Aorta (tissue), 5 donors: ENCODE measurements around the gene CYP46A1. TPM values are rescaled to one million over a fixed set of nuclear protein-coding genes. Genes with fewer than 3 reads are reported as not detected.

Experiments
- ATAC-seq: fragments of 200-7000 bp; cut with Tn5 transposase; one replicate; pipeline ENCODE4 v1.9.1; 2022; ENCODE audit warnings: moderate library complexity; ENCODE audit not compliant: low FRiP score
- DNase-seq, 2 donors: peaks; one replicate each; pipeline ENCODE4 v3.0.0-alpha.2; 2020
- H3K27ac ChIP-seq, 2 donors: one replicate each; pipeline ENCODE4 v1.5.1; 2013; ENCODE audit warnings: low read length in 2 of 2, mild to moderate bottlenecking in 2 of 2, moderate library complexity in 2 of 2, control low read depth in 1 of 2, inconsistent platforms in 1 of 2, low read depth in 1 of 2
- H3K27me3 ChIP-seq, 2 donors: one replicate each; pipeline ENCODE4 v1.6.1; 2013; ENCODE audit warnings: control low read depth in 1 of 2, low read length in 1 of 2, mild to moderate bottlenecking in 1 of 2, moderate library complexity in 1 of 2; ENCODE audit not compliant: insufficient read depth in 2 of 2, control insufficient read depth in 1 of 2
- H3K36me3 ChIP-seq, 2 donors: one replicate each; pipeline ENCODE4 v1.6.1; 2013; ENCODE audit warnings: control low read depth in 1 of 2, low read length in 1 of 2, mild to moderate bottlenecking in 1 of 2; ENCODE audit not compliant: insufficient read depth in 2 of 2, control insufficient read depth in 1 of 2
- H3K4me1 ChIP-seq, 2 donors: one replicate each; pipeline ENCODE4 v1.6.1; 2013; ENCODE audit warnings: low read length in 2 of 2, control low read depth in 1 of 2, mild to moderate bottlenecking in 1 of 2, moderate library complexity in 1 of 2; ENCODE audit not compliant: insufficient read depth in 2 of 2, control insufficient read depth in 1 of 2
- H3K4me3 ChIP-seq, 2 donors: one replicate each; pipeline ENCODE4 v1.5.1; 2013; ENCODE audit warnings: low read length in 2 of 2, control low read depth in 1 of 2, mild to moderate bottlenecking in 1 of 2
- H3K9me3 ChIP-seq: one replicate; pipeline ENCODE4 v1.6.1; 2013; ENCODE audit warnings: mild to moderate bottlenecking, low read length; ENCODE audit not compliant: control insufficient read depth
- WGBS, 2 donors: extraction: QIAGEN DNeasy Blood & Tissue Kit; methylation state at CpG; one replicate each; pipeline ENCODE4 v1.1.7; 2013; 5-methylcytosine and 5-hydroxymethylcytosine counted together
- intact Hi-C, 2 donors: fragments of 100-400 bp; cut with DNase I; formaldehyde crosslinking; loops; one replicate each; pipeline versions ENCODE4 v1.14.2 to v1.15.0; 2022
- polyA plus RNA-seq, 2 donors: library from polyadenylated mRNA; stranded (reverse); fragments of 200-250 nt; gene quantifications; one replicate each; pipeline ENCODE4 v1.2.3, GENCODE V29; 2013
- total RNA-seq, 2 donors: library from RNA; stranded (reverse); fragmentation: NEBNext Ultra II Directional; extraction: Animal tissue kit (Norgen Biotek cat#: 25700); gene quantifications; one replicate each; pipeline ENCODE4 v1.2.1, GENCODE V29; 2021
- donor health status: healthy with polysubstance abuse.
- donor health status: Bipolar disorder and iron deficiency.
- donor health status: DM: no; HTN: no; CAD: no.
- donor health status: DM: no; HTN: no; CAD: no.
- donor health status: DM: yes; HTN: yes; CAD: no.

The CYP46A1 gene
- total and polyA plus RNA-seq, 4 donors = 0.68 to 3.7 (median 0.97) TPM; not detected in 1

DNA sequence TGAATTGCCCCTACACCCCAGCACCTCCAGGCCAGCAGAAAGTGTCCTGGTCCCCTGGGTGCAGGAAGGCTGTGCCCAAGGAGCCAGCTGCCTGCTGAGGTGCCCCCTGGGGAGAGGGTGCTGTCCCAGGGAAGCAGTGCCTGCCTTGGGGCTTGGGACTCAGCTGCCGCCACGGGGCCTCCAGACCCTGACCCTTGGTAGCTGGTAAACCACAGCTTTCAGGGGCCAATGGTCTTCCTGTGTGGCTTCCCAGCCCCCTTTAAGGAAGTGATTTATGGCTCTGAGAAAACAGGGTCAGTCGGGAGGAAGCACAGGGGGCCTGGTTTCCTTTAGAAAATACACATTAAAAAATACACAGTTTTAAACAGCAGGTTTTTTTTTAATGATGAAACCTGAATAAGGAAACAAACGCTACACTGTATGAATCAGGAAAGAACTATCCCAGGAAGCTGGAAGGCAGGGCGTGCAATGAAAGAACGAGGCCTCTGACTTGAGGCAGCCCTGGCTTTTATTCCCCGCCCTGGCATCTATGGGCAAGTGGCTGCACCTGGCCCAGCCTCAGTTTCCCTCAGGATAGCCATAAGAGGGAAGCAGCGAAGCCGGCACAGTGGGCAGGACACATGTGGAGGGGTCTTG is 68.5 kb downstream of the CYP46A1 start:
- peak; percentile 47 to 73 for DNase-seq
- Histone ChIP-seq H3K27me3 (no peaks in the 10 kb centered on the region), H3K27ac (peak overlapping the region in 1 of 2 donors; percentile 33), H3K36me3 (no peaks in the 10 kb centered on the region), H3K4me1 (peaks cover 0 to 3% of the 10 kb centered on the region in 2 donors), H3K9me3 (no peaks in the 10 kb centered on the region), H3K4me3 (no peak overlapping the region)
- intact Hi-C loops = no loop called here
- 46 to 51% methylated on average over 9 of the region's 9 CpGs for WGBS, 2 donors
- ATAC-seq = no peak

DNA sequence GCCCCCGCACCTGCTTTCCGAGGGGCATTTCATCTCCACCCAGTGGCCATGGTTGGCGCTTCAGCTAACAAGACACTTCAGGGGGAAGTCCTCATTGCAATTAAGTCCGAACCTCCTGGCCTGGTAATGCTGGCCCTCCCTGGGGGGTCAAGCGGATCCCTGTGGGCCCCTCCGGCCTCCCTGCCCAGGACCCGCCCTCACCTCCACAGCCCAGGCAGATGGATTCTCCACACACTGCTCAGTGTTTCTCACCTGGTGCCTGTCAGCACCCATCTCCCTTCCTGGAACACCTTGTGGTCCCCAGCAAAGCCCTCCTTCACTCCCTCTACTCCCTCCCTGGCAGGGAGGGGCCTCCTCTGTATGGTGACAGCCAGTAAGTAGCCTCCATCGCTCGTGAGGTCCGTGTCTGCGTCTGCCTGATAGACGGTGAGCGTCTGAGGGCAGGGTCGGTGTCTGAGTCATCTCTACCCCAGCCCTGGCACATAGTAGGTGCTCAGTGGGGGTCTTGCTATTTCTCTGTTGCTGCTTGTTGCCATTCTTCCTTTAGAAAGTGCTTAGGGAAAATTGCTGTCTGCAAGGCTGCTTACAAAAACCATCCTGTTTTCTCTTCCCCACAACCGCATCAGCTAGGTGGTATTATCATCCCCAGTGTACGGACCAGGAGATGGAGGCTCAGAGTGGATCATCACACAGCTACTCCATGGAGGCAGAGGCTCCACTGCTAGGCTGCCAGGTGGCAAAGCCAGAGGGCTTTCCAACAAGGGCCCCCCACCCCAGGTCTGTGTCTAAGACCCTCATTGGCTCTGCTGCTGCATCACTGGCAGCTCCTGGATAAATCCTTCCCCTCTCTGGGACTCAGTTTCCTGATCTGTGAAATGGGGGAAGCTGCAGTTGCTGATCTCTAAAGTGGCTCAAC is 69.4 kb downstream of the CYP46A1 start:
- H3K9me3 ChIP-seq = no peaks in the 10 kb centered on the region
- 78 to 79% methylated on average over 13 to 16 of the region's 16 CpGs for WGBS, 2 donors
- peak; percentile 40 to 63 for DNase-seq
- intact Hi-C loops = no loop called here
- H3K36me3 ChIP-seq = no peaks in the 10 kb centered on the region
- peaks cover 0 to 3% of the 10 kb centered on the region in 2 donors for H3K4me1 ChIP-seq
- peak overlapping the region; percentile 2 to 30 for H3K27ac ChIP-seq
- ATAC-seq = no peak
- H3K27me3 ChIP-seq = no peaks in the 10 kb centered on the region
- no peak overlapping the region for H3K4me3 ChIP-seq

DNA sequence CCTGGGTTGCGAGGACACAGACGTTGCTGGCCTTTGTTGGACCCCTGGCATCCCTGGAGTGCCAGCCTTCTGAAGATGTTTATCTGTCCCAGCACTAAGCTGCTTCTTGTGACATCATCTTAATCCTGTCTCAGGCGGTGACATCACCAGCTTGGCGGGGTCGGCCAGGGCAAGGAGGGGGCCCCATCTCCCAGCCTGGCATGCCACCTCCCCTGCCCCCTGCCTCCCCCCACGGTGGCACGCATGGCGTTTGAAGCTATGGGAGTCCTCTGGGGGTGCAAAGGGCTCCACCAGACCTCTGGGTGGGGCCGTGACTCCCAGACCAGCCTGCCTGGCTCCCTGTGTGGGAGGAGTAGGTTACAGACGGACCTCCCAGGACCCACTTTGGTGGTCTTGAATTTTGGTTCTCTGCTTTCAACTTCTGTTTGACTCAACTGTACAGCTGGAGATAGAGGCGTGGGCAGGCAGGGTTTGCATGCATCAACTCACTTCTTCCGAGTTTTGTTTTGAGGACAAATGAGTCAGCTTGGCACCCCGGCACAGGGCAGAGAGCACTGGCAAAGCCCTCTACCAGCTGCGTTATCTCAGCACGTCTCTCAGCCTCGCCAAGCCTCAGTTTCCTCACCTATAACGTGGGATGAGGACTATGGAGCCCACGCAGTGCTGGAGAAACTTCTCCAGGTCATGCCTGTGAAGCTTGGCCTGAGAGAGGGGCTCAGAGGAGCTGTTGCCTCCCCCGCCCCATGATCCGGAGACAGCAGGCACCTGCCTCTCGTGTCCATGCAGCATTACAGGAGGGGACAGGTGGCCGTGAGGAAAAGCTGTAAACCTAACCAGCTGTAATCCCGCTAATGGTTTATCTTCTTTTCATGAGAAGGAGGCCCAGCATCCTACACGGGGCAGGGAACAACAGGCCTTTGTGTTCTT is 70.3 kb downstream of the CYP46A1 start:
- H3K27me3 ChIP-seq = no peaks in the 10 kb centered on the region
- WGBS, 2 donors = 20 to 26% methylated on average over 24 of the region's 24 CpGs
- no peaks in the 10 kb centered on the region for H3K9me3 ChIP-seq
- H3K27ac ChIP-seq = peak overlapping the region; percentile 30 to 38
- H3K4me1 ChIP-seq = peaks cover 0 to 3% of the 10 kb centered on the region in 2 donors
- DNase-seq (peak; percentile 63 to 80), ATAC-seq (no peak)
- no peak overlapping the region for H3K4me3 ChIP-seq
- no peaks in the 10 kb centered on the region for H3K36me3 ChIP-seq
- intact Hi-C loops = loop anchor here in 1 of 2 donors (5.0 kb wide), 1 partner anchor 38 kb away; the partner anchor contains the start of gene EML1

DNA sequence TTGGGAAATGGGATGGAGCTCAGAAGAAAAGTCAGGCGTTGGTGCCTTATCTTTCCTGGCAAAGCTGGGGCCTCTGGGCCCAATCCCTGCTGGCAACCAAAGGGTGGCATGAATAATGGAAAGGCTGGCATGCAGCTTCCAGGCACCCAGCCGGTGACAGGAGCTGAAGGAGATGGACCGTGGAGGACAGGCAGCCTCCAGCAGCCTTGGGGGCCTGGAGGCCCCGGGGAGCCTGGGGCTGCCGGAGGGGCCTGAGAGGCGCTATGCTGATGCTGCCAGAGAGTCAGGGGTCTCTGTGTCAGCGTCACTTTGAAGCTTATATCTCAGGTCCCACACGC is 70.9 kb downstream of the CYP46A1 start:
- Histone ChIP-seq H3K4me1 (peaks cover 0 to 3% of the 10 kb centered on the region in 2 donors), H3K9me3 (no peaks in the 10 kb centered on the region), H3K36me3 (no peaks in the 10 kb centered on the region), H3K27ac (peak overlapping the region in 1 of 2 donors; percentile 15), H3K27me3 (no peaks in the 10 kb centered on the region), H3K4me3 (no peak overlapping the region)
- intact Hi-C loops = loop anchor here in 1 of 2 donors (5.0 kb wide), 1 partner anchor 37 kb away; the partner anchor contains the start of gene EML1
- ATAC-seq (peak; percentile 6), DNase-seq (peak; percentile 42 to 47)
- WGBS, 2 donors = 40 to 41% methylated on average over 8 of the region's 8 CpGs

DNA sequence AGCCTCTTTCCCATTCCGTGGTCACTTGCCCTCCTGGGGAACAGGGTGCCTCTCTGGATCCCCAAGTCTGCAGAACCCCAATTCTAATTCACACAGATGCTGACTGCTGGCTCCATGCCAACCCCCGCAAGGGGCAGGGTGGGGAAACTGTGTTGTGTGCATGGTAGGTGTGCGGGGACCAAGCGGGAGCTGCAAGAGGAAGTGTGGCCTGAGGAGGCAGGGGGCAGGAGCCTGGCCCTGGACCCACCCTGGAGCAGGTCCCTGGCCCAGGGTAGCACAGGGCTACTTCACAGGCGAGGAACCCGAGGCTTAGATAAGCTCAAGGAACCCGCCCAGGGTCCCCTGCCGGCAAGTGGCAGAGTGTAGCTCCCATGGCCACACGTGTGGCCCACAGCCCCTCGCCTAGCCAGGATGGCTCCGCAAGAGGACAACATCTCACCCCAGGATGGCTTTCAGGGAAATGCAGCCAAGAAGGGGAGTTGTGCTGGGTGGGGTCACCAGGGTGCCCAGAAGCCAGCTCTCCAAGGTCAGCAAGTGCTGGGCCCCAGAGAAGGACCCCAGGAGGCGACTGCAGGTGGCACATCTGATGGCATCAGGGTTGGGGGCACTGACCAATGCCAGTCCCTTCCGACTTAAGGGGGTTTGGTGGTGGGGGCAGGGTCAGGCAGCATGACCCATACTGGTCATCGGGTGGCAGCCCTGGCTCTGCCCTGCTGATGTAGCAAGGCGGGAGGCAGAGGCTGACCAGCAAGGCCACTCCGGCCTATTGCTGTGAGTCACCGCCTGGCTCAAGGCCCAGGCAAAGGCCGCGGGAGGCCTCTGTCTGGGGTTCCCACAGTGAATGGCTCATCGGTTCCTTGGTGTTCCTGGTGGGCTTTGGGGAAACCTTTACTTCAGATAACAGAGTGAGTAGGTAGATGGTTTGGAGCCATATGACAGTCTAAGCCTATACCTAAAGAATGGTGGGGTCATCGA is 71.8 kb downstream of the CYP46A1 start:
- Histone ChIP-seq H3K4me1 (peaks cover 0 to 3% of the 10 kb centered on the region in 2 donors), H3K27me3 (no peaks in the 10 kb centered on the region), H3K27ac (no peak overlapping the region), H3K4me3 (no peak overlapping the region), H3K36me3 (no peaks in the 10 kb centered on the region), H3K9me3 (no peaks in the 10 kb centered on the region)
- ATAC-seq (peak; percentile 89), DNase-seq (peak; percentile 95 to 98)
- intact Hi-C loops = loop anchor here in 1 of 2 donors (1.0 to 5.0 kb wide), 2 partner anchors 10 to 36 kb away; partner anchors contain the start of gene EML1
- 34 to 38% methylated on average over 21 of the region's 21 CpGs for WGBS, 2 donors

DNA sequence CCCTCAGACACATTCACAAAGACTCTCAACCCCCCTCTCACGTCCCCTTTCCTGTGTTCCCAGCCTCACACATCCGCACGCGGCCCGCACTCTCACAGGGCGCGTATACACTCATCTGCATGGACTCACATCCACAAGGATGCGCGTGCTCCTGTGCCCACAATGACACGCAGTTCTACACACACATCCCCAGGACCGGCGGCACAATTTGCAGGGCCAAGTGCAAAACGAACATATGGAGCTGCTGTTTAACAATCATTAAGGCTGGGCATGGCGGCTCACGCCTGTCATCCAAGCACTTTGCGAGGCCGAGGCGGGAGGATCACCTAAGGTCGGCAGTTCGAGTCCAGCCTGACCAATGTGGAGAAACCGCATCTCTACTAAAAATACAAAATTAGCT is 72.7 kb downstream of the CYP46A1 start:
- 96% methylated on average over 21 of the region's 21 CpGs for WGBS, 2 donors
- no peak for ATAC-seq
- Histone ChIP-seq H3K4me3 (no peak overlapping the region), H3K4me1 (peaks cover 0 to 3% of the 10 kb centered on the region in 2 donors), H3K36me3 (no peaks in the 10 kb centered on the region), H3K27me3 (no peaks in the 10 kb centered on the region), H3K27ac (no peak overlapping the region), H3K9me3 (no peaks in the 10 kb centered on the region)
- intact Hi-C loops = loop anchor here in 1 of 2 donors (1.0 to 5.0 kb wide), 2 partner anchors 10 to 36 kb away; partner anchors contain the start of gene EML1
- peak; percentile 49 to 70 for DNase-seq

DNA sequence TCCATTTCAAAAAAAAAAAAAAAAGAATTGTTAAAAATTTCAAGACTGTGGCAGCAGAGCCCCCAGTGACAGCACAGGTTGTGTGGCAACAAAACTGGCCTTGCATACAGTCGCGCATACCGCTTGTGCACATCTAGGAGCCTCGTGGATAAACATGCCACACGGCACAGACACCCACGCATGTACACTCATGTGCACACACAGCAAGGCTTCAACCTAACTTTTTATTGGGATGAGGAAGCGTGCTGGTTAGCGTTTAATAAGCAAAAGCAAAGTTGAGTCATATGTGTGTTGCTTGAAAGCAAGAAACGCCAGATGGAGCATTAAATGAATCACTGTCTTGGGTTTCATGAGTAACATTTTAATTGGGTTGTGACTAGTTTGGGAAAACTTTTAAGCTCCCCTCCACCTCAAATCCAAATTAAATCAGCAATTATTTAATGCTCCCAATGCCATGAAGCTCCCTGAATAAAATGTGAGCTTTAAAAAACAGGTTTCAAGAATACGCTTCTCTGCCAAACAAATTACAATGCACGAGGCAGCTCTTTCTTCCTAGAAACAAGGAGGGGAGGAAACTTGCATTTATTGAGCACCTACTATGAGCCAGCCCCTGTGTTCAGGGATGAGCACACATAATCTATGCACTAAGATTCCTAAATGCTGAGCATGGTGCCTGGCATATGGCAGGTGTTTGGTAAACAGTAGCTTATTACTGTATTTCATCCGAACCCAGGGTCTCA is 73.4 kb downstream of the CYP46A1 start:
- intact Hi-C loops = loop anchor here in 1 of 2 donors (5.0 kb wide), 1 partner anchor 35 kb away; the partner anchor contains the start of gene EML1
- peak; percentile 43 to 61 for DNase-seq
- H3K4me1 ChIP-seq = peaks cover 0 to 3% of the 10 kb centered on the region in 2 donors

More for the DNA sequence above, 73.4 kb downstream of the CYP46A1 start:
- Histone ChIP-seq H3K27me3 (no peaks in the 10 kb centered on the region), H3K36me3 (no peaks in the 10 kb centered on the region), H3K27ac (no peak overlapping the region), H3K4me3 (no peak overlapping the region), H3K9me3 (no peaks in the 10 kb centered on the region)
- 80 to 85% methylated on average over 12 of the region's 12 CpGs for WGBS, 2 donors
- no peak for ATAC-seq
